Upper lobe of left lung (tissue), 4 donors: ENCODE data around the gene HYAL1.
A peak's percentile ranks its signal among the peaks of the same experiment; 100 is the strongest.

Experiments used
- CTCF ChIP-seq, 6 experiments: fragments of 450-650 bp in 4 of 6; fragments of 200-600 bp in 2 of 6; sonication (generic) in 2 of 6; IDR thresholded peaks; one replicate each; pipeline ENCODE4 v1.5.1; 2016 to 2019; ENCODE audit warnings: antibody characterized with exemption in 6 of 6
- EP300 ChIP-seq, 4 donors: sonication (generic); formaldehyde crosslinking; IDR thresholded peaks; one replicate each; pipeline ENCODE4 v1.5.1; 2017; ENCODE audit warnings: antibody characterized with exemption in 4 of 4, control low read depth in 2 of 4
- POLR2A ChIP-seq, 4 donors: fragments of 450-650 bp; IDR thresholded peaks; one replicate each; pipeline ENCODE4 v1.5.1; 2016 to 2017; ENCODE audit warnings: antibody characterized with exemption in 4 of 4, mild to moderate bottlenecking in 2 of 4
- POLR2AphosphoS5 ChIP-seq, 2 donors: sonication (generic); formaldehyde crosslinking; IDR thresholded peaks; one replicate each; pipeline ENCODE4 v1.5.1; 2017; ENCODE audit warnings: antibody characterized with exemption in 2 of 2

- TF ChIP-seq POLR2AphosphoS5 (IDR thresholded peaks at IDR 0.05) = no peak
- peak in 1 of 6 experiments; percentile 4 for TF ChIP-seq CTCF (IDR thresholded peaks at IDR 0.05)
- TF ChIP-seq POLR2A (IDR thresholded peaks at IDR 0.05) = peak in 1 of 4 donors; percentile 47
- no peak for TF ChIP-seq EP300 (IDR thresholded peaks at IDR 0.05)
Observed at GRCh38 chr3:50322115-50322385, 18.7 kb upstream of the HYAL1 start.
